ACHN (cell line): ENCODE data around the gene TTC28.
"Not testable (repeated sequence)": the region's sequence is repeated elsewhere in the genome, so short reads cannot be mapped to it uniquely, and the experiment has no call there.

Source experiments
- DNase-seq: peaks from one replicate; pipeline ENCODE4 v3.0.0-alpha.2; 2015
- in situ Hi-C: cut with HindIII; loops from 2 replicates; pipeline ENCODE4 v1.10.0; 2017; ENCODE audit warnings: low sequenced_read_pairs, low pct_ligation_motif_present, low pct_unique_long_range_greater_than_20kb

Gene TTC28

DNA sequence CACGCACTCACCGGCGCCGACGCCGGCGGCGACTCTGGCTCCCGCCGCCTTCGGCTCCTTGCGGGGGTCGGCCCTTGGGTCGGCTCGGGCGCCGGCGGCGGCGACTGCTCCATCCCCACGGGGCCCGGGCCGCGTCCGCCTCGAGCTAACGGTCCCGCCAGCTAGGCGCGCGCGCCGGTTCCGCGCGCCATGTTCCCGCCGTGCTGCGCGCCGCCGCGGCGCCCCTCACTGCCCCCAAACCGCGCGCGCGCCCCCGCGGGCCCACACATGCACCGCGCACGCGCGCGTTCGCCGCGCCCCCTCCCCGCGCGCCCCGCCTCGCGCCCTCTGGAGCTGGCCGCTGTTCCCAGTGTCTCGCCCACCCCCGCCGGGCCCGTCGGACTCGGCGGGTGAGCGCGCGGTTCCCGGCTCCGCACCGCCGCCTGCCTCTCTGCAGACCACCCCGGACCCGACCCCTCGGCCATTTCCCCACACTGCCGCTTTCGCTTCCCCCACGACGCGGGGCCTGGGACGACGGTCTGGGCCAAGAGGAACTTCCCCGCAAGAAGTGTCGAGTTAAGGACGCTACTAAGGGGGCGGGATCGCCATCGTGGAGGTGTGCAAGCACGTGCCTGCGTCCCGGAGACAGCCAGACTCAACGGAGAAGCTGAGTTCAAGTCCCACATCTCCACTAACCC is at the start of gene TTC28:
Gene TTC28 (minus strand): TSS at position 230 of the 677 bp plus-strand sequence. CDS start 117 bp downstream, at position 113.
- peak; percentile 73 for DNase-seq
- in situ Hi-C loops: not testable (repeated sequence)

DNA sequence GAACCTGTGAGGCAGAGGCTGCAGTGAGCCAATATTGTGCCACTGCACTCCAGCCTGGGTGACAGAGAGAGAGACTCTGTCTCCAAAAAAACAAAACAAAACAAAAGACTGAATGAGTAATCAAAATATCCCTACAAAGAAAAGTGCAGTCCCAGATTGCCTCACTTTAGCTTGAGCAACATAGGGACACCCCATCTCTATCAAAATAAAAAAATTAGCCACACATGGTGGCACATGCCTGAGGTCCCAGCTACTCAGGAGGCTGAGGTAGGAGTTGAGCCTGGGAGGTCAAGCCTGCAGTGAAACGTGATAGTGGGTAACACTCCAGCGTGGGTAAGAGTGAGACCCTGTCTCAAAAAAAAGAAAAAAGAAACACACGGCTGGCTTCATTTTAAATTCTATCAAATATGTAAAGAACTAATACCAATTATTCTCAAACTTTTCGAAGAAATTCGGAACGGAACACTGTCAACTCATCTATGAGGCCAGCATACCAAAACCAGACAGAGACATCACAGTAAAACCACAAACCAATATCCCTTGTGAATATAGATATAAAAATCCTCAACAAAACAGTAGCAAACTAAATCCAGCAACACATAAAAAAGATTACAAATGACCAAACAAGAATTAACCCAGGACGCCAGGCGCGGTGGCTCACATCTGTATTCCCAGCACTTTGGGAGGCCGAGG is 49.1 kb upstream of the TTC28 start:
- in situ Hi-C loops: no loop called here

DNA sequence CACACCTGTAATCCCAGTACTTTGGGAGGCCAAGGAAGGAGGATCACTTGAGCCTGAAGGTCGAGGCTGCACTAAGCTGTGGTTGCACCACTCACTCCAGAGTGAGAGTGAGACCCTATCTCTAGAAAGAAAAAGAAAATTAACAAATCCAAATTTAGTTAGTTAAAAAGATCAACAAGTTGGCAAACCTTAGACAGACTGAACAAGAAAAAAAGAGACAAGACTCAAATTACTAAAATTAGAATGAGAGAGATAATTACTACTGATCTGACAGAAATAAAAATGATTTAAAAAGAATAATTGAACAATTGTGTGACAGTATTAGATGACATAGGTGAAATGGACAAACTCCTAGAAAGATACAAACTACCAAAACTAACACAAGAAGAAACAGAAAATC is 48.4 kb upstream of the TTC28 start:
- in situ Hi-C loops: no loop called here
- no peak for DNase-seq

More for the DNA sequence above, 49.1 kb upstream of the TTC28 start:
- no peak for DNase-seq

DNA sequence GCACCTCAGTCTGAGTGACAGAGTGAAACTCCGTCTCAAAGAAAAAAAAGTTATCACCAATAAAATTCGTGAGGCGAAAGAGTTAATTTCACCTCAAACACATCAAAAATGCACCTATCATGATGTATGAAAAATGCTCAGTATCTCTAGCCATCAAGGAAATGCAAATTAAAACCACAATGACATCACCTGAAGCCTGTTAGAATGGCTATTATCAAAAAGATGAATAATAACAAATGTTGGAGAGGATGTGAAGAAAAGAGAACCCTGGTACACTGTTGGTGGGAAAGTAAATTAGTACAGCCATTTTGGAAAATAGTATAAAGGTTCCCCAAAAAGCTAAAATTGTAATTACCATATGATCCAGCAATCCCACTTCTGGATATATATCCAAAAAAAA is 38.4 kb upstream of the TTC28 start:
- no peak for DNase-seq
- in situ Hi-C loops: no loop called here

DNA sequence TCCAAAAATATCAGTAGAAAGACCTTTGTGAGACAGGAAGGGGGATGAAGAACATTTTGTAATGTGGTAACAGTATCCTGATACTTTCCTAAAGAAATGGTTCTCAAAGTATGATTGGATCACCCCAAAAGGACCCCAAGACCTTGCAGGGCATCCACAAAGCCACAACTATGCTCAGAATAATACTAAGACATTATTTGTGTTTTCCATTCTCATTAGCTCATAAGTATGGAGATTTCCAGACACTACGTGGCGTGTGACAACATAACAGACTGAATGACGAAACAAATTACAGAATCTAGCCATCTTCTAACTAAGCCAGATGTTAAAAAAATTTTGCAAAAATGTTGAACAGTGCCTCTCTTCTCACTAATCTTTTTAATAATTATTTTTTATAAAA is 37.0 kb upstream of the TTC28 start:
- in situ Hi-C loops: no loop called here

DNA sequence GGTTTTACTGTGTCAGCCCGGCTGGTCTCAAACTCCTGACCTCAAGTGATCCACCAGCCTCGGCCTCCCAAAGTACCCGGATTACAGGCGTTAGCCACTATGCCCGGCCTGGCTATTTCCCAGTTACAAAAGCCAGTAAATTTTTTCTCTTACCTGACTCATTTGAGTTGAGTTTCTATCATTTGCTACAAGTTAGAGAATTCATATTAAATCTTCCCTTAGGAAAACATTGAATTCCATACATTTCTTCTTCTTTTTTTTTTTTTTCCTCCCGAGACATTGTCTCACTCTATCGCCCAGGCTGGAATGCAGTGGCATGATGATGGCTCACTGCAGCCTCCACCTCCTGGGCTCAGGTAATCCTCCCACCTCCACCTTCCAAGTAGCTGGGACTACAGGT is 36.0 kb upstream of the TTC28 start:
- DNase-seq: no peak
- in situ Hi-C loops: no loop called here

More for the DNA sequence above, 37.0 kb upstream of the TTC28 start:
- no peak for DNase-seq

DNA sequence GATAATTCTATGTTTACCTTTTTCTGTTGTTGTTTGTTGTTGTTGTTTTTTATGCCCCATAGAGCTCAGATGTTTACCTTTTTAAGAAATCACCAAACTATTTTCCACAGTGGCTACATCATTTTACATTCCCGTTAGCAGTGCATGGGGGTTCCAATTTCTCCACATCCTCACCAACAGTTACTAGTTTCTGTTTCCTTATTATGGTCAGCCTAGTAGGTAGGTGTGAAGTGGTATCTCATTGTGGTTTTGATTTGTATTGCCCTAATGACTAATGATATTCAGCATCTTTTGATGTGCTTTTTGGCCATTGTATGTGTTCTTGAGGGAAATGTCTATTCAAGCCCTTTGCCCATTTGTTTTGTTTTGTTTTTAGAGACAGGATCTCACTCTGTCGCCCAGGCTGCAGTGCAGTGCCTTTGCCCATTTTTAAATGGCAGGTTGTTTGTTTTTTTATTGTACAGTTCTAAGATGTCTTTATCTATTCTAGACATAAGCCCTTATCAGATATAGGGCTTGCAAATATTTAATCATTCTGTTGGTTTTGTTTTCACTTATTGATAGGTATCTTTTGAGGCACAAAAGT is 34.5 kb upstream of the TTC28 start:
- no peak for DNase-seq
- in situ Hi-C loops: no loop called here

DNA sequence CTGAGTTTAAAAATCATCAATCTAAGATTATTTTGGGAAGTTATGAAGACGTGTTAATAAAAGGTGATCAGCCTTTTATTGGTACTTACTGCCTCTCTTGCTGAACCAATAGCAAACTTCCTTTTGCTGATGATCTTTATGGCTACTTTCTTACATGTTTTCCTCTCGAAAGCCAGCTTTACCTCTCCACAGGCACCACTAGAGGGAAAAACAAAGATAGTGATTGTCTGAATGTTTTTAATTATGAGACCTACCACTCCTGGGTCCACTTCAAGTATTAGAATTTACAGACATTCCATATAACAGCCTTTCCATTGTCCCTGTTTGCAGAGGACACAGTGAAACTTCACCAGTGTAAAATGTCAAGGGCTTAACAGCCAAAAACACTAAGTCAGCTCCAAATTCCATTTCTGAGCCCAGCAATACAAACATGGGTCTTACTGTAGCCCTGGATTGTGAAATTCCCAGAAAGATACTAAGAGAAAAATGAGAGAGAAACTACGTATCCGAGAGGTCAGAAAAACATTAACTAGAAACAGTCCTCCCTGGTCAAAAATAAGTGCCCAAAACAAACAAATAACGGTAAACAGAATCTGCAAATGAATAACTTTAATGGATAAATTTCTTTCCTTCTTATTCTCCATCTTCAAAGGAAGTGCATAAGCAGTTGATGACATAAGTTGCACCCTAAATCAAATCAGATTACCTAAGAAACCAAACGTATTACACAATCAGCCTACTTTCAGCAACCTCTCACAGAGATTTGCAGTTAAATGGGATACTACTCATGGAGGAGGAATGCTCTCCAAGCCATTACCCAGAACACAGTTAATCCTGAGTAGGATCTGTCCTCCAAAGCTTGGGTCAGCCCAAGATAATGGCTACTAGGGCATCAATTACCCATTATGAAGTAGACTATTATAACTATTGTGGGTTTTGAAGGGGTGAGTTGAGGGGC is 32.5 kb upstream of the TTC28 start:
- DNase-seq: peak; percentile 83
- in situ Hi-C loops: no loop called here

DNA sequence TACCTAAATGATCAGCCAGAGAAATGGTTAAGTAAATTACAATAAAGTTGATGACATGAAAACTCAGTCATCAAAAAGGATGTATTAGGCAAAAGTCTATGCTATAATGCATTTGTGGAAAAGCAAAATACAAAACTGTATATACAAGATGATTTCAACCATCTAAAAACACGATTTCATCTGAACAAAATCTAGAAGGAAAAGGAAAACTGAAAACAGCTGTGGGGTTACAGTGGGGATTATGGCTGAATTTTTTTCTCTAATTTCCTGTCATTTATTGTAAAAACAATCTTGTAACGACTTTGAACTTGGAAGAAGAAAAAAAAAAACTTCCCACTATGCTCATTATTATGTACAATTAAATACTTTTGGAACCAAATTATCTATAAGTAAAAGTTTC is 31.7 kb upstream of the TTC28 start:
- no peak for DNase-seq
- in situ Hi-C loops: no loop called here

DNA sequence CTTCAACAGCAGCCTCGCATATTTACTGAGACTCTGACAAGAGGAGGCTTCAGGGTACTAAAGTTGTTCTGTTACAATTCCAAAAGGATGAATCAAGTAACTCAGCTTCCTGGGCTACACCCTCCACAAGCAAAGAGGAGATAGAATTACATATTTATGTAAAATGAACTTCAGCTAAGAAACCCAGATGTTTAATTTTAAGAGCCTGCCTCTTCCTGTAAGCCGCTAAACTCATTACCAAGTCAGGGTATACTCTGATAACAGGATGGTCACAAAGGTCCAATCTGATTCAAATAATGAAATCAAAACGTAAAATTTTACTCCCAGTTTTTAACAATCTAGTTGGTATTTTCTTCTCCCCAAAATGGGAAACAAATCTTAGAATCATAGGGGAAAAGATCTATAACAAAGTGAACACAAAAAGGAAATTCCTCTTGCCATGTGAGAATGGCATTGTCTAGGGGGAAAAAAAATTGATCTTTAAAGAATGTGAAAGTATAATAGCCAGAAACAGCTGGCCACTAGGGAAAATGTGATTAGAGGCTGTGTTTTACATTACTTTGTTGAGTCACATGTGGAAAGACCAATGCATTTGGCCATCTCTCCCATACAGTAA is 31.0 kb upstream of the TTC28 start:
- in situ Hi-C loops: no loop called here
- DNase-seq: no peak

DNA sequence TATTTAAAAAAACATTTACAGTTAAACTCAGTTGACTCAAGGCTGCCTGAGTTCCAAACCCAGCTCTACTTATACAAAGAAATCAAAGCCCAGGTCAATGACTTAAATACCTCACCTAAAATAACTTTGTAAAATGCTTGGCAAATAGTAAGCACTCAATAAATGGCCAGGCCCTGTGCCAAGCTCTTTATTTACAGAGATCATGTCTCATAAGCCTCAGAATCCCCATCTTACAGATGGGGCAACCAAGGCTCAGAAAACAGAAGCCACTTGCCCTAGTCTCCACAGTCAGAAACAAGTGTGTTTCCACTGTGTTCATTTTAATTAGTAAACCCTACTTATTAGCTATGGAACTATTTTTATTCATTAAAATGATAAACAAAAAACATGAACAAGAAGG is 30.5 kb upstream of the TTC28 start:
- DNase-seq: no peak
- in situ Hi-C loops: no loop called here

DNA sequence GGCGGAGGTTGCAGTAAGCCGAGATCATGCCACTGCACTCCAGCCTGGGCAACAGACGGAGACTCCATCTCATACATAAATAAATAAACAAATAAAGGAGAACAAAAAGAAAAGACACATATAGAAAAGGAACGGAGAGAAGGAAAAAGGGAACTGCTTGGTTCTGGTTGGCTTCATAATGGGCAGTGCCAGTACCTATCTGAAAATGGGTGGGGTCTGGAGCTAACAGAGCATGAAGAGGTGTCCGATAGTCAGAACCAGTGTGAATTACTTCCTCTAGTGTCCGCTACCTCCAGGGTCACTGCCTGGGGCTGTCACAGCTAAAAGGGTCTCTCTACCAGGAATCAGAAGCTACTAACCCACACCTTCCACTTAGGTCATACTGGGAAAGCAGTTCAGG is 27.2 kb upstream of the TTC28 start:
- DNase-seq: no peak
- in situ Hi-C loops: no loop called here

DNA sequence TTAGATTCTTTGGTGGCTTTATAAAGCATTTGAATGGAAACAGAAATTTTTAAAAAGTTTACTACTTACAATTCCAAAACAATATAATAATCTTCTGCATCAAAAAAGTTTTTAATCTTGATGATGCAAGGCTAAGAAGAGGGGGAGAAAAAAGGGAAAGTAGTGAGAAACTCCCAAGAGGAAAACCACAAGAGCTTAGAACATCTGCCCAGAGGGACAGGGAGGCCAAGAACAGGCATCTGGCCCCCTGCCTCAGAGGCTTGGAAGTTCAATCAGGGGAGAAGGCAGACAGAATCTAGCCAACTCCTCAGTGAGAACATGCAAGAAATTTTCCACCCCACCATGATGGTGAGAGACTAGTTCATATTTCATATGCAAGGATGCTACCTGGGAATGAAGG is 23.8 kb upstream of the TTC28 start:
- in situ Hi-C loops: no loop called here
- no peak for DNase-seq

DNA sequence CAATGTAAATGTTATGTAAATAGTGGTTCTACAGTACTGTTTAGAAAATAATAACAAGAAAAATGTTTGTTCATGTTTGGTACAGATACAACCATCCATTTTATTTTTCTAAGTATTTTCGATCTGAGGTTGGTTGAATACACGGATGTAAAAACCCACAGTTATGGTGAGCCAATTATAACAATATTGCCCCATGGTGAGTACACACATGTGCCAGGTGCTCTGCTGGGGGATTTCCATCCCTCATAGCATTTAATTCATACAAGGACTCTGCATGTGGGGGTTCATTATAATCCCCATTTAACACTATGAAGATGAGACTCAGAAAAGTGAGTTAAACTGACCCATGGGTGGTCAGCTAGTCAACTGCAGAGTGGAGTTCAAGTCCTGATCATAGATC is 23.3 kb upstream of the TTC28 start:
- no peak for DNase-seq
- in situ Hi-C loops: no loop called here

DNA sequence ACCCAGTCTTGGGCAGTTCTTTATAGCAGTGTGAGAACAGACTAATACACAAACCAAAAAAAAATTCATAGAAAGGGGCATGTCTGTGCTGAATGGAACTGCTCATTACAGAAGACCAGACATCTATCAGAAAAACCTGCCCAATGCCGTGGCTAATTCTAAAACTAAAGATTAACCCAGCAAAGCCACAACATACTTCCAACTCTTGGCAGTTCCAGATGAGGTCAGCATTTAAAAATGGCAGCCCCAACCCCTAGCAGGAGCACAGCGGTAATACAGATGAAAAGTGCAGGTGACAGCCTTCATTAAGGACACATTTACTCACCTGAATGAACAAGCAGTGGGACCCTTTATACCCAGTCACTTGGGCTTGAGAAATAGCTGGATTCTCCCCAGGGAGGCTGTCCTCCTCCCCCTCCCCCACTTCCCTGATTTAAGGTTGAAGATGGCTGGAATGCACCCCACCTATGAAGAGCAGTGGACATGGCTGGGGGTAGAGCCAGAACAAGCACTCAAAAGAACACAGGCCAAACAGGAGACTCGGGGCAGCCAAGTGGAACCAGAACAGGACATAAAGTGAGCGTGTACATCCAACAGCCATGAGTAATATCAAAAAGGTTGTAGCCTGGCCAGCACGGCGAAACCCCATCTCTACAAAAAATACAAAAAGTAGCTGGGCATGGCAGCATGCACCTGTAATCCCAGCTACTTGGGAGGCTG is 13.6 kb upstream of the TTC28 start:
- in situ Hi-C loops: not testable (repeated sequence)
- peak; percentile 70 for DNase-seq

DNA sequence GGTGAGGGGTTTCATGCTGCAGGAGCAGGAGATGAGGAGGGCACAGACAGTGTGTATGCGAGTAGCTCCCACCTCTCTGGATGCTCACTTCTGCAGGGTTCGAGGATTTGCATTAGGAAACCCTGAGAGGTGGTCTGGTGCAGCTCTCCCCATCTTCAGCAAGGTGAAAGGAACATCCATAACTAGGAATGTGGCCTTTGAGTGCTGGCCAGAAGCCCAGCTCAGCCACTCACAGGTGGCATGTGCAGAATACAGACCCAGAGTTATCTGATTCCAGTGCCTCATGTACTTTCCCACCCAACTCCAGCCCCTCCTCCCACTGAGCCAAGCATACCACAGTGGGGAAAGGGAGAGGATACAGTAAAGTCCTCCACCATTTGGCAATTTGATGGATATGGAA is 10.2 kb upstream of the TTC28 start:
- DNase-seq, in situ Hi-C loops: not testable (repeated sequence)

DNA sequence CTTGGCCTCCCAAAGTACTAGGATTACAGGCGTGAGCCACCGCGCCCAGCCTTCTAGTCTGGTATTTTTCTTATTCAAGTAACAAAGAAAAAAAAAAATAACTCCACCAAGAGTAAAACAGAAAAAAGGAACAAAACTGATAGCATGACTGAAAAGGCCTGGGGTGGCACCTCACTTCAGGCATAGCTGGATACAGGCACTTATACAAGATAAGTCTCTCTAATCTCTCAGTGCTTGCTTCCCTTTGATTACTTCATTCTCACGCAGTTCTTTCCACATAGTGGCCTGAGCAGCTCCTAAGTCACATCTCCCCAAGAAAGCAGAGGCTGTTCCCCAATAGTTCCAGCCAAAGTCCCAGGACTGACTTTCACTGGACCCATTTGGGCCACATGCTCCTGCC is 3.3 kb upstream of the TTC28 start:
- DNase-seq, in situ Hi-C loops: not testable (repeated sequence)
